GM23338 (cell line): ENCODE results near the gene KCNJ10. TPM values are rescaled to one million over a fixed set of nuclear protein-coding genes. Genes with fewer than 3 reads are reported as not detected.
"Not testable (repeated sequence)": the region's sequence is repeated elsewhere in the genome, so short reads cannot be mapped to it uniquely, and the experiment has no call there.

ENCODE experiments used
- ATAC-seq: fragments of 200-7000 bp; cut with Tn5 transposase; 3 replicates; pipeline ENCODE4 v1.9.1; 2020
- DNase-seq: peaks from one replicate; pipeline ENCODE4 v3.0.0-alpha.2; 2015; ENCODE audit warnings: low spot score
- H2AFZ ChIP-seq: fragments of 200-600 bp; sonication (generic); 2 replicates; pipeline ENCODE4 v1.8.0; 2016; ENCODE audit warnings: antibody characterized with exemption, mild to moderate bottlenecking, moderate library complexity
- H3F3A ChIP-seq: fragments of 200-600 bp; sonication (generic); replicated peaks from 2 replicates; pipeline ENCODE4 v1.8.0; 2017; ENCODE audit warnings: antibody characterized with exemption, mixed run types, low read depth
- H3K27ac ChIP-seq: fragments of 200-600 bp; sonication (generic); 2 replicates; pipeline ENCODE4 v1.6.1; 2016; ENCODE audit warnings: low read depth
- H3K27me3 ChIP-seq: fragments of 200-600 bp; sonication (generic); 2 replicates; pipeline ENCODE4 v1.8.0; 2016; ENCODE audit warnings: mild to moderate bottlenecking, mixed run types, moderate library complexity; ENCODE audit not compliant: insufficient read depth
- H3K36me3 ChIP-seq: fragments of 200-600 bp; sonication (generic); 2 replicates; pipeline ENCODE4 v1.8.0; 2016; ENCODE audit warnings: mild to moderate bottlenecking; ENCODE audit not compliant: insufficient read depth
- H3K4me1 ChIP-seq: fragments of 200-600 bp; sonication (generic); 2 replicates; pipeline ENCODE4 v1.8.0; 2016; ENCODE audit warnings: mild to moderate bottlenecking, moderate library complexity; ENCODE audit not compliant: insufficient read depth
- H3K4me2 ChIP-seq: fragments of 200-600 bp; sonication (generic); 2 replicates; pipeline ENCODE4 v1.7.1; 2017; ENCODE audit warnings: mixed run types
- H3K4me3 ChIP-seq: fragments of 200-600 bp; sonication (generic); 2 replicates; pipeline ENCODE4 v1.6.1; 2016; ENCODE audit warnings: mixed run types
- H3K79me2 ChIP-seq: fragments of 200-600 bp; sonication (generic); replicated peaks from 2 replicates; pipeline ENCODE4 v1.8.0; 2017; ENCODE audit warnings: mild to moderate bottlenecking; ENCODE audit not compliant: insufficient read depth
- H3K9me2 ChIP-seq: fragments of 200-600 bp; sonication (generic); 2 replicates; pipeline ENCODE4 v1.8.0; 2017; ENCODE audit not compliant: insufficient read depth
- H4K20me1 ChIP-seq: fragments of 200-600 bp; sonication (generic); replicated peaks from 2 replicates; pipeline ENCODE4 v1.8.0; 2017; ENCODE audit warnings: mild to moderate bottlenecking; ENCODE audit not compliant: insufficient read depth
- H3K27ac Mint-ChIP-seq: 2 replicates; pipeline ENCODE4 v1.8.0; 2020; ENCODE audit warnings: inconsistent platforms, mild to moderate bottlenecking, moderate library complexity, mixed read lengths
- H3K27me3 Mint-ChIP-seq: 3 replicates; pipeline ENCODE4 v1.8.0; 2022; ENCODE audit warnings: low read depth, mild to moderate bottlenecking, moderate library complexity, mixed read lengths, inconsistent platforms; ENCODE audit not compliant: insufficient read depth, poor library complexity
- H3K36me3 Mint-ChIP-seq: 3 replicates; pipeline ENCODE4 v1.8.0; 2021; ENCODE audit warnings: low read depth, mild to moderate bottlenecking, inconsistent platforms, moderate library complexity, mixed read lengths
- H3K4me1 Mint-ChIP-seq: 3 replicates; pipeline ENCODE4 v1.8.0; 2020; ENCODE audit warnings: mild to moderate bottlenecking, inconsistent platforms, mixed read lengths
- H3K4me3 Mint-ChIP-seq: 3 replicates; pipeline ENCODE4 v1.8.0; 2021; ENCODE audit warnings: moderate library complexity, mild to moderate bottlenecking, inconsistent platforms, mixed read lengths
- H3K9me3 Mint-ChIP-seq: 3 replicates; pipeline ENCODE4 v1.8.0; 2020; ENCODE audit warnings: moderate library complexity, mild to moderate bottlenecking, inconsistent platforms, mixed read lengths
- CREB1 ChIP-seq: fragments of 250-450 bp; sonication (Bioruptor Pico); IDR thresholded peaks from 2 replicates; pipeline ENCODE4 v1.5.0; 2020; ENCODE audit warnings: low read depth, mild to moderate bottlenecking, moderate library complexity
- EZH2 ChIP-seq: fragments of 200-600 bp; sonication (generic); IDR thresholded peaks from one replicate; pipeline ENCODE4 v1.8.0; 2017; ENCODE audit warnings: antibody characterized with exemption, mild to moderate bottlenecking, low read depth; ENCODE audit not compliant: unreplicated experiment
- EZH2phosphoT487 ChIP-seq: fragments of 200-600 bp; sonication (generic); IDR thresholded peaks from one replicate; pipeline ENCODE4 v1.8.1; 2018; ENCODE audit warnings: antibody characterized with exemption; ENCODE audit not compliant: unreplicated experiment
- JUNB ChIP-seq: IDR thresholded peaks from one replicate; pipeline ENCODE4 v1.6.1; 2016; ENCODE audit warnings: antibody characterized with exemption; ENCODE audit not compliant: unreplicated experiment
- NANOG ChIP-seq: IDR thresholded peaks from 2 replicates; pipeline ENCODE4 v1.6.1; 2016; ENCODE audit warnings: antibody characterized with exemption, borderline replicate concordance
- POLR2AphosphoS5 ChIP-seq: IDR thresholded peaks from 2 replicates; pipeline ENCODE4 v1.6.1; 2016; ENCODE audit warnings: antibody characterized with exemption, low read depth
- STAT1 ChIP-seq: IDR thresholded peaks from one replicate; pipeline ENCODE4 v1.6.1; 2016; ENCODE audit warnings: antibody characterized with exemption; ENCODE audit not compliant: unreplicated experiment
- ZNF114 ChIP-seq: fragments of 250-450 bp; sonication (Bioruptor Pico); IDR thresholded peaks from 2 replicates; pipeline ENCODE4 v1.5.0; 2020; ENCODE audit warnings: mild to moderate bottlenecking, moderate library complexity
- ZNF331 ChIP-seq: fragments of 250-450 bp; sonication (Bioruptor Pico); IDR thresholded peaks from 2 replicates; pipeline ENCODE4 v1.5.0; 2020; ENCODE audit warnings: low read depth, mild to moderate bottlenecking, moderate library complexity
- polyA plus RNA-seq: library from polyadenylated mRNA; unstranded; fragments of >200 nt; fragmentation: Nextera tagmentation; extraction: Ambion mirVana; gene quantifications from 2 replicates; pipeline ENCODE4 v1.2.1, GENCODE V29; 2016
- total RNA-seq: library from RNA; depleted of rRNA; stranded (reverse); fragments of >200 nt; shearing (Covaris generic); gene quantifications from 2 replicates; pipeline ENCODE4 v1.2.3, GENCODE V29; 2014
- TF ChIP-seq, protein P1 (sequence below): fragments of 250-450 bp; sonication (Bioruptor Pico); IDR thresholded peaks from 2 replicates; pipeline ENCODE4 v1.5.0; 2020; ENCODE audit warnings: mild to moderate bottlenecking, moderate library complexity
- TF ChIP-seq, protein P2 (sequence below): IDR thresholded peaks from one replicate; pipeline ENCODE4 v1.6.1; 2018; ENCODE audit warnings: antibody characterized with exemption; ENCODE audit not compliant: unreplicated experiment
- TF ChIP-seq, protein P3 (sequence below): IDR thresholded peaks from 2 replicates; pipeline ENCODE4 v1.6.1; 2016; ENCODE audit warnings: antibody characterized with exemption

Gene KCNJ10
- total and polyA plus RNA-seq, 2 experiments from 2014 or later = 1.4 to 2.8 TPM

DNA sequence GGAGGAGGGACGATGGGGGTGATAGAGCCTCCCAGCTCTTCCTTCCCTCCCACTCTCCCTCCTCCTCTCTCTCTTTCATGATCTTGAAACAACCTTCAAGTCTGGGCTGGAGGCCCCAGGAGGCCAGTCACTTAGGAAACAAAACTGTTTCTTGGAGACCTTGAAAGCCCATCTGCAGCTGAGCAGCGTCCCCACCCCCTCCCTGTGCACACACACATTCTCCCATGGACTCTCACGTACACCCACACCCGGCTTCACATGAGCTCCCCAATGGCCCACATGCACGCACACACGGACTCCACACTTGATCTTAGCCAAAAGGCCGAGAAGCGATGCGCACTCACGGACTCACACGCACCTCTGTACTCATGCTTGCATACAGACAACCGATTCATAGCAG lies 42.4 kb upstream of the KCNJ10 start:
- Histone ChIP-seq H3K9me2 (peaks cover 6% of the 10 kb centered on the region), H3K27me3 (no peaks in the 10 kb centered on the region), H3K4me2 (no peak overlapping the region), H3K4me1 (peaks cover 51% of the 10 kb centered on the region), H3F3A (no peaks in the 10 kb centered on the region), H3K4me3 (no peak overlapping the region), H2AFZ (no peak overlapping the region), H3K79me2 (peaks cover 4% of the 10 kb centered on the region; the same call in 1 of the 2 replicates), H3K27ac (no peak overlapping the region), H3K36me3 (no peaks in the 10 kb centered on the region), H4K20me1 (no peaks in the 10 kb centered on the region)
- TF ChIP-seq EZH2 = no peak
- no peak for TF ChIP-seq ZNF114 (CRISPR knock-in tag)
- no peak for TF ChIP-seq POLR2AphosphoS5
- TF ChIP-seq, protein P1, sequence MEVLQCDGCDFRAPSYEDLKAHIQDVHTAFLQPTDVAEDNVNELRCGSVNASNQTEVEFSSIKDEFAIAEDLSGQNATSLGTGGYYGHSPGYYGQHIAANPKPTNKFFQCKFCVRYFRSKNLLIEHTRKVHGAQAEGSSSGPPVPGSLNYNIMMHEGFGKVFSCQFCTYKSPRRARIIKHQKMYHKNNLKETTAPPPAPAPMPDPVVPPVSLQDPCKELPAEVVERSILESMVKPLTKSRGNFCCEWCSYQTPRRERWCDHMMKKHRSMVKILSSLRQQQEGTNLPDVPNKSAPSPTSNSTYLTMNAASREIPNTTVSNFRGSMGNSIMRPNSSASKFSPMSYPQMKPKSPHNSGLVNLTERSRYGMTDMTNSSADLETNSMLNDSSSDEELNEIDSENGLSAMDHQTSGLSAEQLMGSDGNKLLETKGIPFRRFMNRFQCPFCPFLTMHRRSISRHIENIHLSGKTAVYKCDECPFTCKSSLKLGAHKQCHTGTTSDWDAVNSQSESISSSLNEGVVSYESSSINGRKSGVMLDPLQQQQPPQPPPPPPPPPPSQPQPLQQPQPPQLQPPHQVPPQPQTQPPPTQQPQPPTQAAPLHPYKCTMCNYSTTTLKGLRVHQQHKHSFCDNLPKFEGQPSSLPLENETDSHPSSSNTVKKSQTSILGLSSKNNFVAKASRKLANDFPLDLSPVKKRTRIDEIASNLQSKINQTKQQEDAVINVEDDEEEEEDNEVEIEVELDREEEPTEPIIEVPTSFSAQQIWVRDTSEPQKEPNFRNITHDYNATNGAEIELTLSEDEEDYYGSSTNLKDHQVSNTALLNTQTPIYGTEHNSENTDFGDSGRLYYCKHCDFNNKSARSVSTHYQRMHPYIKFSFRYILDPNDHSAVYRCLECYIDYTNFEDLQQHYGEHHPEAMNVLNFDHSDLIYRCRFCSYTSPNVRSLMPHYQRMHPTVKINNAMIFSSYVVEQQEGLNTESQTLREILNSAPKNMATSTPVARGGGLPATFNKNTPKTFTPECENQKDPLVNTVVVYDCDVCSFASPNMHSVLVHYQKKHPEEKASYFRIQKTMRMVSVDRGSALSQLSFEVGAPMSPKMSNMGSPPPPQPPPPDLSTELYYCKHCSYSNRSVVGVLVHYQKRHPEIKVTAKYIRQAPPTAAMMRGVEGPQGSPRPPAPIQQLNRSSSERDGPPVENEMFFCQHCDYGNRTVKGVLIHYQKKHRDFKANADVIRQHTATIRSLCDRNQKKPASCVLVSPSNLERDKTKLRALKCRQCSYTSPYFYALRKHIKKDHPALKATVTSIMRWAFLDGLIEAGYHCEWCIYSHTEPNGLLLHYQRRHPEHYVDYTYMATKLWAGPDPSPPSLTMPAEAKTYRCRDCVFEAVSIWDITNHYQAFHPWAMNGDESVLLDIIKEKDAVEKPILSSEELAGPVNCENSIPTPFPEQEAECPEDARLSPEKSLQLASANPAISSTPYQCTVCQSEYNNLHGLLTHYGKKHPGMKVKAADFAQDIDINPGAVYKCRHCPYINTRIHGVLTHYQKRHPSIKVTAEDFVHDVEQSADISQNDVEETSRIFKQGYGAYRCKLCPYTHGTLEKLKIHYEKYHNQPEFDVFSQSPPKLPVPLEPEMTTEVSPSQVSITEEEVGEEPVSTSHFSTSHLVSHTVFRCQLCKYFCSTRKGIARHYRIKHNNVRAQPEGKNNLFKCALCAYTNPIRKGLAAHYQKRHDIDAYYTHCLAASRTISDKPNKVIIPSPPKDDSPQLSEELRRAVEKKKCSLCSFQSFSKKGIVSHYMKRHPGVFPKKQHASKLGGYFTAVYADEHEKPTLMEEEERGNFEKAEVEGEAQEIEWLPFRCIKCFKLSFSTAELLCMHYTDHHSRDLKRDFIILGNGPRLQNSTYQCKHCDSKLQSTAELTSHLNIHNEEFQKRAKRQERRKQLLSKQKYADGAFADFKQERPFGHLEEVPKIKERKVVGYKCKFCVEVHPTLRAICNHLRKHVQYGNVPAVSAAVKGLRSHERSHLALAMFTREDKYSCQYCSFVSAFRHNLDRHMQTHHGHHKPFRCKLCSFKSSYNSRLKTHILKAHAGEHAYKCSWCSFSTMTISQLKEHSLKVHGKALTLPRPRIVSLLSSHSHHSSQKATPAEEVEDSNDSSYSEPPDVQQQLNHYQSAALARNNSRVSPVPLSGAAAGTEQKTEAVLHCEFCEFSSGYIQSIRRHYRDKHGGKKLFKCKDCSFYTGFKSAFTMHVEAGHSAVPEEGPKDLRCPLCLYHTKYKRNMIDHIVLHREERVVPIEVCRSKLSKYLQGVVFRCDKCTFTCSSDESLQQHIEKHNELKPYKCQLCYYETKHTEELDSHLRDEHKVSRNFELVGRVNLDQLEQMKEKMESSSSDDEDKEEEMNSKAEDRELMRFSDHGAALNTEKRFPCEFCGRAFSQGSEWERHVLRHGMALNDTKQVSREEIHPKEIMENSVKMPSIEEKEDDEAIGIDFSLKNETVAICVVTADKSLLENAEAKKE (CRISPR knock-in tag) = no peak
- no peak for TF ChIP-seq NANOG
- TF ChIP-seq, protein P2, sequence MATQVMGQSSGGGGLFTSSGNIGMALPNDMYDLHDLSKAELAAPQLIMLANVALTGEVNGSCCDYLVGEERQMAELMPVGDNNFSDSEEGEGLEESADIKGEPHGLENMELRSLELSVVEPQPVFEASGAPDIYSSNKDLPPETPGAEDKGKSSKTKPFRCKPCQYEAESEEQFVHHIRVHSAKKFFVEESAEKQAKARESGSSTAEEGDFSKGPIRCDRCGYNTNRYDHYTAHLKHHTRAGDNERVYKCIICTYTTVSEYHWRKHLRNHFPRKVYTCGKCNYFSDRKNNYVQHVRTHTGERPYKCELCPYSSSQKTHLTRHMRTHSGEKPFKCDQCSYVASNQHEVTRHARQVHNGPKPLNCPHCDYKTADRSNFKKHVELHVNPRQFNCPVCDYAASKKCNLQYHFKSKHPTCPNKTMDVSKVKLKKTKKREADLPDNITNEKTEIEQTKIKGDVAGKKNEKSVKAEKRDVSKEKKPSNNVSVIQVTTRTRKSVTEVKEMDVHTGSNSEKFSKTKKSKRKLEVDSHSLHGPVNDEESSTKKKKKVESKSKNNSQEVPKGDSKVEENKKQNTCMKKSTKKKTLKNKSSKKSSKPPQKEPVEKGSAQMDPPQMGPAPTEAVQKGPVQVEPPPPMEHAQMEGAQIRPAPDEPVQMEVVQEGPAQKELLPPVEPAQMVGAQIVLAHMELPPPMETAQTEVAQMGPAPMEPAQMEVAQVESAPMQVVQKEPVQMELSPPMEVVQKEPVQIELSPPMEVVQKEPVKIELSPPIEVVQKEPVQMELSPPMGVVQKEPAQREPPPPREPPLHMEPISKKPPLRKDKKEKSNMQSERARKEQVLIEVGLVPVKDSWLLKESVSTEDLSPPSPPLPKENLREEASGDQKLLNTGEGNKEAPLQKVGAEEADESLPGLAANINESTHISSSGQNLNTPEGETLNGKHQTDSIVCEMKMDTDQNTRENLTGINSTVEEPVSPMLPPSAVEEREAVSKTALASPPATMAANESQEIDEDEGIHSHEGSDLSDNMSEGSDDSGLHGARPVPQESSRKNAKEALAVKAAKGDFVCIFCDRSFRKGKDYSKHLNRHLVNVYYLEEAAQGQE = no peak
- no peak for TF ChIP-seq EZH2phosphoT487
- no peak for TF ChIP-seq STAT1
- TF ChIP-seq JUNB = no peak
- TF ChIP-seq, protein P3, sequence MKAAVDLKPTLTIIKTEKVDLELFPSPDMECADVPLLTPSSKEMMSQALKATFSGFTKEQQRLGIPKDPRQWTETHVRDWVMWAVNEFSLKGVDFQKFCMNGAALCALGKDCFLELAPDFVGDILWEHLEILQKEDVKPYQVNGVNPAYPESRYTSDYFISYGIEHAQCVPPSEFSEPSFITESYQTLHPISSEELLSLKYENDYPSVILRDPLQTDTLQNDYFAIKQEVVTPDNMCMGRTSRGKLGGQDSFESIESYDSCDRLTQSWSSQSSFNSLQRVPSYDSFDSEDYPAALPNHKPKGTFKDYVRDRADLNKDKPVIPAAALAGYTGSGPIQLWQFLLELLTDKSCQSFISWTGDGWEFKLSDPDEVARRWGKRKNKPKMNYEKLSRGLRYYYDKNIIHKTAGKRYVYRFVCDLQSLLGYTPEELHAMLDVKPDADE = no peak
- TF ChIP-seq ZNF331 = no peak
- TF ChIP-seq CREB1 (CRISPR knock-in tag) = no peak
- Mint-ChIP-seq H3K9me3 (no peaks in the 10 kb centered on the region), H3K4me1 (peaks cover 71% of the 10 kb centered on the region), H3K27ac (no peak overlapping the region), H3K27me3 (peaks cover 20% of the 10 kb centered on the region), H3K36me3 (no peaks in the 10 kb centered on the region), H3K4me3 (no peak overlapping the region)
- DNase-seq (no peak), ATAC-seq (no peak)

DNA sequence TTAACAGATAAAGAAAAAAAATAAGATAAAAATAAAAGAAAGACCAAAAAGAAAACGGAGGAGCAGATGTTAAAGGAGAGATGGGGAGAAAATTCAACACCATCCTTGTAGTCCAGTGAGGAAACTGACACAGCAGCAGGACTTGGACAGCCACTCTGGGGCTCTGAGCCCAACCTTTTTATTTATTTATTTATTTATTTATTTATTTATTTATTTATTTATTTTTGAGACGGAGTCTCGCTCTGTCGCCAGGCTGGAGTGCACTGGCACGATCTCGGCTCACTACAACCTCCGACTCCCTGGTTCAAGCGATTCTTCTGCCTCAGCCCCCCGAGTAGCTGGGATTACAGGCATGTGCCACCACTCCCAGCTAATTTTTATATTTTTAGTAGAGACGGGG lies 41.5 kb upstream of the KCNJ10 start:
- H3K4me3 ChIP-seq, H3K79me2 ChIP-seq, H3K36me3 ChIP-seq, ATAC-seq, H4K20me1 ChIP-seq, H3K36me3 Mint-ChIP-seq, H2AFZ ChIP-seq, H3K27me3 ChIP-seq, H3K4me2 ChIP-seq, H3K27ac ChIP-seq, H3K9me3 Mint-ChIP-seq, H3F3A ChIP-seq, H3K9me2 ChIP-seq, DNase-seq, H3K4me3 Mint-ChIP-seq, H3K27ac Mint-ChIP-seq: not testable (repeated sequence)
- peaks cover 62% of the 10 kb centered on the region for H3K4me1 Mint-ChIP-seq
- H3K27me3 Mint-ChIP-seq = peaks cover 23% of the 10 kb centered on the region
- H3K4me1 ChIP-seq = peaks cover 42% of the 10 kb centered on the region
